Spleen (tissue), 7 donors: Measurements from ENCODE around the gene RAB5B.

Experiments used
- POLR2A ChIP-seq, 3 donors: fragments of 450-650 bp; IDR thresholded peaks; one replicate each; pipeline ENCODE4 v1.5.1; 2017; ENCODE audit warnings: antibody characterized with exemption in 3 of 3, mild to moderate bottlenecking in 1 of 3
- TF ChIP-seq, protein P1 (sequence below), 11 experiments: fragments of 200-600 bp in 7 of 11; fragments of 450-650 bp in 4 of 11; sonication (generic) in 4 of 11; IDR thresholded peaks in 8 of 11; conservative IDR thresholded peaks in 3 of 11; 1 replicate in 7 of 11; 2 replicates in 4 of 11; pipeline versions ENCODE4 v1.4.0 to v1.8.0; 2016 to 2021; ENCODE audit warnings: antibody characterized with exemption in 11 of 11, inconsistent platforms in 4 of 11, mild to moderate bottlenecking in 1 of 11
- donor health status: DM: no; HTN: no; CAD: no; lungs with moderate emphysema.
- donor health status: DM: no; HTN: no; CAD: no.
- donor health status: DM: no; HTN: no; CAD: no.

DNA sequence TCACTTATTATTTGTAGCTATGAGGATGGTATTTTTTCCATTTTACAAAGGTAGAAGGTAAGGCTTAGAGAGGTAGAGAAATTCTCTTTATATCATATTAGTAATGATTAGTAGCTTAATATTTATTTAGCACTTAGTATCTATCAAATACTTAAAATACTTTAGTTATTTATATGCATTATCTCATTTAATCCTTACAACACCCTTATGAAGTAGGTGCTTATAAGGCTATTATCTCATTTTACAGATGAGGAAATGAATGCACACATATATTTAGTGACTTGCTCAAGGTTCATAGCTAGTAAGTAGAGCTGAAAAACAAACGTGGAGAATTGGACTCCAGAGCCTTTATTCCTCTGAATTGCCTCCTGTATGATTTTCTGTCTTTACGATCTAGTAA lies 11.0 kb downstream of the RAB5B start:
- no peak for TF ChIP-seq POLR2A (IDR thresholded peaks at IDR 0.05)
- TF ChIP-seq, protein P1, sequence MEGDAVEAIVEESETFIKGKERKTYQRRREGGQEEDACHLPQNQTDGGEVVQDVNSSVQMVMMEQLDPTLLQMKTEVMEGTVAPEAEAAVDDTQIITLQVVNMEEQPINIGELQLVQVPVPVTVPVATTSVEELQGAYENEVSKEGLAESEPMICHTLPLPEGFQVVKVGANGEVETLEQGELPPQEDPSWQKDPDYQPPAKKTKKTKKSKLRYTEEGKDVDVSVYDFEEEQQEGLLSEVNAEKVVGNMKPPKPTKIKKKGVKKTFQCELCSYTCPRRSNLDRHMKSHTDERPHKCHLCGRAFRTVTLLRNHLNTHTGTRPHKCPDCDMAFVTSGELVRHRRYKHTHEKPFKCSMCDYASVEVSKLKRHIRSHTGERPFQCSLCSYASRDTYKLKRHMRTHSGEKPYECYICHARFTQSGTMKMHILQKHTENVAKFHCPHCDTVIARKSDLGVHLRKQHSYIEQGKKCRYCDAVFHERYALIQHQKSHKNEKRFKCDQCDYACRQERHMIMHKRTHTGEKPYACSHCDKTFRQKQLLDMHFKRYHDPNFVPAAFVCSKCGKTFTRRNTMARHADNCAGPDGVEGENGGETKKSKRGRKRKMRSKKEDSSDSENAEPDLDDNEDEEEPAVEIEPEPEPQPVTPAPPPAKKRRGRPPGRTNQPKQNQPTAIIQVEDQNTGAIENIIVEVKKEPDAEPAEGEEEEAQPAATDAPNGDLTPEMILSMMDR (IDR thresholded peaks at IDR 0.05 in 8 of 11, conservative IDR thresholded peaks at IDR 0.05 in 3 of 11), result no peak
